ENCODE measurements around the gene RNF145.
"Not testable (repeated sequence)": the region's sequence is repeated elsewhere in the genome, so short reads cannot be mapped to it uniquely, and the experiment has no call there.

RNF145 gene, protein sequence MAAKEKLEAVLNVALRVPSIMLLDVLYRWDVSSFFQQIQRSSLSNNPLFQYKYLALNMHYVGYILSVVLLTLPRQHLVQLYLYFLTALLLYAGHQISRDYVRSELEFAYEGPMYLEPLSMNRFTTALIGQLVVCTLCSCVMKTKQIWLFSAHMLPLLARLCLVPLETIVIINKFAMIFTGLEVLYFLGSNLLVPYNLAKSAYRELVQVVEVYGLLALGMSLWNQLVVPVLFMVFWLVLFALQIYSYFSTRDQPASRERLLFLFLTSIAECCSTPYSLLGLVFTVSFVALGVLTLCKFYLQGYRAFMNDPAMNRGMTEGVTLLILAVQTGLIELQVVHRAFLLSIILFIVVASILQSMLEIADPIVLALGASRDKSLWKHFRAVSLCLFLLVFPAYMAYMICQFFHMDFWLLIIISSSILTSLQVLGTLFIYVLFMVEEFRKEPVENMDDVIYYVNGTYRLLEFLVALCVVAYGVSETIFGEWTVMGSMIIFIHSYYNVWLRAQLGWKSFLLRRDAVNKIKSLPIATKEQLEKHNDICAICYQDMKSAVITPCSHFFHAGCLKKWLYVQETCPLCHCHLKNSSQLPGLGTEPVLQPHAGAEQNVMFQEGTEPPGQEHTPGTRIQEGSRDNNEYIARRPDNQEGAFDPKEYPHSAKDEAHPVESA

DNA sequence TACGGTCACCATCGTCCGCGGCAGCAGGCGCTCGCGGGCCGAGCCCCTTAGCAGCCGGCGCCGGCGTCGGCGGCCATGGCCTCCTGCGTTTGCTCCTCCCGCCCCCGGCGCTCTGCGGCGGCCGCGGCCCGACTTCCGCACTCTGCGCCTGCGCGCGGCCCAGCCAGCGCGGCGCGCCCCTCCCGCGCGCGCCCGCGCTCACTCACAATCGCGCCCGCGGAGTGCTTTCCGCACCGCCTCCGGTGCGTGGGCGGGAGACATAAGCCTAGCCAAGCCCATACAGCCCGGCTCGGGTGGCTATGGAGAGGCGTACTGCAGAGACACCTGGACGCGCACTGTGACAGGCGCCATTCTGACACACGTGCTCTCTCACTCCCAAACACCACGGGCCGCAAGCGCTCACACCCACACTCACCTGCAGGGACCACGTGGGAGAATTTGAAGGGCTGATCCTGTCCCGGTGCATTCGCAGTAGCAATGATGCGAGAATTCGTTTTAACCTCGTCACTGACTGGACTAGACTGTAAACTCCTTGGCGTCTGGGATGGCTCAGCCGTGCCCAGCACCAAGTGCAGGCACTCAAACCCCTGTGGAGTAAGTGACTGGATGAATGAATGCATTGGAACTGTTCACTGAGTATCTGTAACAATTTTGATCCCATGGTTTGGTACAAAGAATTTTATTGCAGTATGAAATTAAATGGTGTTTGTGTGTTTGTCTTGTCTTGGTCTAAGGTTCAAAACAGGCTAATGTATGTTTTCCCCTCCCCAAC is at the start of gene RNF145:
TSS of gene RNF145 (minus strand) at position 116 of the 772 bp plus-strand sequence. CDS start 5,936 bp downstream, outside the sequence.
- DNase-seq = peak; percentile 94

DNA sequence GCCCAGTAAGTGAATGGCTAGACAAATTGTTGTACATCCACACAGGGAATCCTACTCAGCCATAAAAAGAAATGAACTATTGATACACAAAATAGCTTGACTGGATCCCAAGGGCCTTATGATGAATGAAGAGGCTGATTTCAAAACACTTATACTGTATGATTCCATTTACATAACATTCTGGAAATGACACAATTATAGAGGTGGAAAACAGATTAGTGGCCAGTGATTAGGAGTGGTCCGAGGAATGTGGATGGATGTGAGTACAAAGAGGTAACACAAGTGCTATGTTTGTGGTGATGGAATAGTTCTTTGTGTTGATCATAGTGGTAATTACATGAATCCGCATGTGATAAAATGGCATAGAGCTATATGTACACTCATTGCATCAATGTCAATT is 49.0 kb upstream of the RNF145 start:
- no peak for DNase-seq

DNA sequence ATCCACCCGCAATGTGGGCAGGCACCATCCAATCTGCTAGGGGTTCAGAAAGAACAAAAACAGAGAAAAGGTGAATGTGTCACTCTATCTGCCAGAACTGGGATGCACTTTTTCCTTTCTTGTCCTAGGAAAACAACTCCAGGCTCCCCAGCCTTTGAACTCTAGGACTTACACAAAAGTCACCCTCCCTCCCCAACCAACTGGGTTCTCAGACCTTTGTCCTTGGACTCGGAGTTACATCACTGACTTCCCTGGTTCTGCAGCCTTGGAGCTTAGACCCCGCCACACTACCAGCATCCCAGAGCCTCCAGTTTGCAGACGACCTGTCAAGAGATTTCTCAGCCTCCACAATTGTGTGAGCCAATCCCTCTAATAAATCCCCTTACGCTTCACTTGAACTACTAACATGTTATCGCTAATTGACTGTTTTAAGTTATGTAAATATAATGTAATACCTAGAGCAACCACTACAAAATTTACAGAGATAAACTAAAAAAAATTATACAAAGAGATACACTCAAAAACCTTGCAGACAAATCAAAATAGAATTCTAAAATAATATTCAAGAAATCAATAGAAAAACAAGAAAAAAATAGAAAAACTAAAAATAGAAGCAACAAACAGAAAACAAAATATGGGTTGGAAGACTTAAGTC is 48.4 kb upstream of the RNF145 start:
- no peak for DNase-seq

DNA sequence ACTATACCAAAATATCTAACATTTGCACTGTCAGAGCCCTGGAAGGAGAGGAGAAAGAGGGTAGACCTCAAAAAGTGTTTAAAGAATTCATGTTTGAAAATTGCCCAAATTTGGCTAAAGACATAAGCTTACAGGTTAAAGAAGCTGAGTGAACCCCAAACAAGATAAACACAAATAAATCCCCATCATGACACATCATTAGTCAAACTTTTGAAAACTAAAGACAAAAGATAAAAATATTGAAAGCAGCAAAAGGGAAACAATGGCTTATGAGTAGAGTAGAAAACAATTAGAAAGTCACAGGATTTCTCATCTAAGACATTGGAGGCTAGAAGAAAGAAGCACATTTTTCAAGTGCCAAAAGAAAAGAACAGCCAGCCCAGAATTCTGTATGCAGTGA is 47.7 kb upstream of the RNF145 start:
- DNase-seq = no peak

DNA sequence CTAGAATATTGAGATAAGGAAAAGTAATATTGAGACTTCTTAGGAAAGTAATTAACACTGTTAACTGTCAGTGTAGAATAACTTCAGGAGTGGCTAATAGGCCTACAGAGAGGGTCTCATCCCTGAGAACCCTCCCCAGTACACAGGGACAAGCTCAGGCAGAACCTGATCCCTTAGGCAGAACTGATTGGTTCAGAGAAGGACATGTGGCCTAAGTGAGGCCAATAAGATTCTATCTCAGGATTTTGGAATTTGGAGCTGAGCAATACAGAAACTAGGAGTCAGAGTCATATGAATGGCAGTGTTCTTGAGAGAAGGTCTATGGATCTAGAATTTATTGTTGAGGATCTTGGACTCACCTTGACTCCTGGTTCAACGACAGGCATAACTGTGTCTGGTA is 42.8 kb upstream of the RNF145 start:
- no peak for DNase-seq

DNA sequence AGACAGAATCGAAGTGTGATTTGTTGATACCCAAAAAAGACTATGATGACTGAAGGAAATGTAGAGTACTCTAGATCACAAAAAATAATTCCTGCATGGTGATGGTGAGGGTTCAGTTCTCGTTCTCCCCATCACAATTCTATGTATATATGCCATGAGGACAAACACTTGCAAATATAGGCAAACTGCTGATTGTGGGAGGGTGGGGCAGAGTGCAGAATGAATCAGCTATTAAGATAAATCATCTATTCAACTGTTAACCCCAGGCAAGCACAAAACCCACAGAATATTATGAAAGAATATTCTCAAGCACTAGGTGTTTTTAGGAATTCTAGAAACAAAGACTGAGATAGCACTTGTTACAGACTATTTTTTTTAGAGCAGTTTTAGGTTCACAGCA is 39.8 kb upstream of the RNF145 start:
- DNase-seq = no peak

DNA sequence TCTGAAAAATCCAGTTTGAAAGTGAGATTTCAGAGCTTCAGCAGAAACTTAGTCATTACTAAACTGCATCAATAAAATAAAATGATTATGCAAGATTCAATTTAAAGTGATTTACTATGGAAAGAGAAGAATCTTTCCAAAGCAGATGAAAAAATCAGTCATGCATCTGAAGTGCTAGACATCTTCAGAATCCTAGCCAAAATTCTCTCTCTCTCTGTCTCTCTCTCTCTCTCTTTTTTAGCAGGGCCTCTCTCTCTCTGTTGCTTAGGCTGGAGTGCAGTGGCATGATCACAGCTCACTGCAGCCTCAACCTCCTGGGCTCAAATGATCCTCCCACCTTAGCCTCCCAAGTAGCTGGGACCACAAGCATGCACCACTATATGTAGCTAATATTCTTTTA is 35.5 kb upstream of the RNF145 start:
- DNase-seq = no peak

DNA sequence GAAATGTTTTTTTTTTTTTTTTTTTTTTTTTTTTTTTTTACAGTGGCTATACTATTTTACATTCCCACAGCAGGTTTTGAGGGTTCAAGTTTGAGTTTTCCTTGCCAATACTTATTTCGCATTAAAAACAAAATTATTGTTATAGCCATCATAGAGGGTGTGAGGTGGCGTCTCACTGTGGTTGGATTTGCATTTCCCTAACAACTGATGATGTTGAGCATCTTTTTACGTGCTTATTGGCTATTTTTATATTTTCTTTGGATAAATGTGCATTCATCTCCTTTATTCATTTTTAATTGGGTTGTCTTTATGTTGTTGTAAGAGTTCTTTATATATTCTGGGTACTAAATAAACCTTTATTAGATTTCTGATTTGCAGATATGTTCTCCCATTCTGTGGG is 34.8 kb upstream of the RNF145 start:
- no peak for DNase-seq

DNA sequence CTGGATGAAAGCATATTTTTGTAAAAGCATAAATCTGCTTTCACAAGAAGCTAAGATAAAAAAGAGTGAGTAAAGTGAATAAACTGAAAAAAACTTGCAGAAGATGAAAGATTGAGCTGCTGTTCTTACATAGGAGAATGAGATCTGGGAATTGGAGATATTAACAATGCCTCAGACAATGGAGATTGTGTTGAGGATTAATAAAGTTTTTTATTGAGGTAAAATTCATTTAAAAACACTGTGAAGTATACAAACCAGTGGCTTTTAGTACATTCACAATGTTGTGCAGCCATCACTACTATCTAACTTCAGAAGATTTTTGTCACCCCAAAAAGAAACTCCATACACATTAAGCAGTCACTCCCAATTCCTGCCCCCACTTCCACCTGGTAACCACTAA is 34.0 kb upstream of the RNF145 start:
- DNase-seq = no peak

DNA sequence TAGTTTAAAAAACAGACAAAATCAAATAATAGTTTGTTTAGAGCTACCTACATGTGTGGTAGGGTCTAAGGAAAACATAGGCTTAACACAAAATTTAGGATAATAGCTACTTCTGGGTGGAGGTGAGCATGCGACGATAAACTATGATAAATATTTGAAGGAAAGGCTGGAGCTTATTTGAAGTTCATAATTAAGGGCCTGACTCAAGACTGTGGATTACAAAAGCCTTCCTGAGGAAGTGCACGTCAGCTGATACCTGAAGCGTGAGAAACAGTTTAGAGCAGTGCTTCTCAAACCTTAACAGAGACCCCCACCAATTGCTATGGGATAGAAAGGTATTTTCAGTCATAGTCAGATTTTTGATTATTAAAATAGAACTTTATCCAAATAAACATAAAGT is 33.3 kb upstream of the RNF145 start:
- DNase-seq = no peak

DNA sequence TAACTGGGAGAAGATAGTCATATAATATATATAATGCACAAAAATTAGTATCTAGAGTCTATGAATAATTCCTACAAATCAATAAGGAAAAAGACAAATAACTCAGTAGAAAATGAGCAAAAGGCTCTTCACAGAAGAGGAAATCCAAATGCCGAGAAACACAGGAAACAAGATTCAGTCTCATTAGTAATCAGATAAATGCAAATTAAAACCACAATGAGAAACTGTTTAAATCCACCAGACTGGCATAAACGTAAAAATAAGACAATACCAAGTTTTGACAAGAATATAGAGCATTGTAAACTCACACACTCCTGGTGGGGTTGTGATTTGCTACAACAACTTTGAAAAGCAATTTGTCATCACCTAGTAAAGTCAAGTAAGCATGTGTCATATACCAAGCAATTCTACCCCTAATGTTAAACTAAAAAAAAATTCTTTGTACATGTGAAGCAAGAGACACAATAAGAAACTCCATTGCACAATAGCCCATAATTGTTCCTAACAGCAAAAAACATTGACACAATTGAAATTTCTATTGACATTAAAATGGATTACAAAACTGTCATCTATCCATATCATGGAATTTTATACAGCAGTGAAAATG is 32.7 kb upstream of the RNF145 start:
- no peak for DNase-seq

DNA sequence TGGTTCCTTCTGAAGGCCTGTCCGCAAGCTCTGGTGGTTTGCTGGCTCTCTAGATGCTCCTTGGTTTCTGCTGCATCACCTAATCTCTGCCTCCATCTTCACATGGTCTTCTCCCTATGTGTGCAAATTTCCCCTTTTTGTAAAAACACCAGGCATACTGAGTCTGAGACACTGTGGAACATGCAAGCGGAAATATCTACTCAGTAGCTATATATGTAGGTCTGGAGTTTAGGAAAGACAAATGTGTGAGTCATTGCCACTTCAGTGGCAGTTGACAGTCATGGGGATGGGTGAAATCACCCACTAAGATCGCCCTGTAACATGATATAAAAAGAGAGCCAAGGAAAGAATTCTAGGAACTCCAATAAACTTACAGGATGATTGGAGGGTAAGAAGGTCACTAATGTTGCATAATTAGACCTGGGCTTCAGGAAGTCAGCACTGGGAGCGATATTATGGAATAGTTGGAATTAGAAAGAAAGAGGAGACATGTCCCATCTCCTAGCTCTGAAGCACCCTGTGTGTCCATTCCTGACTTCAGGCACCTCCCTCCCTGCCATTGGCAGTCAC is 31.0 kb upstream of the RNF145 start:
- DNase-seq = peak; percentile 14

DNA sequence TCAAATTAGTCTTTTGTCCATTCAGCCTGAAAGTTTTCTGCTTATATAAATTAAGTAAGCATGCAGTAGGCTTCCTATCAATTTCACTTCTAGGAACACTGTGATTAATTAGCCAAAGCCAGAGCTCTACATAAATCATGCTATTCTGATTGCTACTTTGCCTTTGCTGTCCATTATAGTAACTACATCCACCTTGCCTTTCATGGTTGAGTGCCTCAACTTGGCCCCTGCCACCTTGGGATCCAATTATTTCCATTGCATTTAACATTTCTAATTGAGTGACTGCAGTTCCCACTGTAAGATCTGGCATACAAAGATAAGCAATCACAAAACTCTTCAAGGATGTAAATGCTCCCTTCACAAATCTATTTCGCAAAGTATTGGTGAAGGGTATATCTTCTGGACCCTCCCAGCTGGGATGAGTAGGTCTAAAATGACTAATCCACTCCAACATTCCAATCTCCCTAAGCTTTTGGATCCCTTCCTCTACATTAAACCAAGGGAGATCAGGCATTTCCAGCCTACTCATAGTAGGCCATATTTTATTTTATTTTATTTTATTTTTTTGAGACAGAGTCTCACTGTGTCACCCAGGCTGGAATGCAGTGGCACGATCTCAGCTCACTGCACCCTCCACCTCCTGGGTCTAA is 26.6 kb upstream of the RNF145 start:
- not testable (repeated sequence) for DNase-seq

DNA sequence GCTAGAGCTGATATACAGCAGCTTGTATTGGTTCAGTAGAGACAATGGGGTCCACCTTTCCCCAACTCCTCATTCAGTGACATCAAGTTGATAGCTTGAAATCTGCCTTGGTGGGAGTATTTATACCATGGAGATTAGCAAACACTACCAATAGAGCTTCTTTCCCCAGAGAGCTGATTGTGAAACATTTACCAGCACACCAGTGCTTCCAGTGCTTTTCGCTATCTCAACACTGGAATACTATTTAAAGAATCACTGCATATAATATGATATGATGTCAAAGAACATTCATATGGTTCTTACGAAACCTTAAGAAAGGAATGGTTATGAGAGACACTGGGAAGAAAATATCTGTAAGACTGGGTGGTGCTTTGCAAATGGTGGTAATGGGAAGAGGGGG is 21.8 kb upstream of the RNF145 start:
- DNase-seq = no peak

DNA sequence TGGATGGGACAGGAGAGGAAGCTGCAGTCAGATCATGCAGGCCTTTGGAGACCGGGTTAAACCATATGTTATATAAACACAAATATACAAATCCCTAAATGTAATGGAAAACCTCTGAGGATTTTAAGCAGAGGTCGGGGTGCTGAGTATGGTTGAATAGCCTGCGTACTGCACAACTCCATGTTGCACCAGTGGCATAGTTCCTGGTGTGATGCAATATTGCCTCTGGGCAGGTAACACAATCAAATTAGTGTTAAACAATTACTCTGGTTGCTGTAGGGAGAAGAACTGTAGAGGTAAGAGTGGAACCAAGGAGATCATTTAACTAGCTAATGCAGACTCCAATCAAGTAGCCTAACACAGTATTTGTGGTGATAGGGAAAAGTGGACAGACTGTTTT is 21.3 kb upstream of the RNF145 start:
- DNase-seq = no peak

DNA sequence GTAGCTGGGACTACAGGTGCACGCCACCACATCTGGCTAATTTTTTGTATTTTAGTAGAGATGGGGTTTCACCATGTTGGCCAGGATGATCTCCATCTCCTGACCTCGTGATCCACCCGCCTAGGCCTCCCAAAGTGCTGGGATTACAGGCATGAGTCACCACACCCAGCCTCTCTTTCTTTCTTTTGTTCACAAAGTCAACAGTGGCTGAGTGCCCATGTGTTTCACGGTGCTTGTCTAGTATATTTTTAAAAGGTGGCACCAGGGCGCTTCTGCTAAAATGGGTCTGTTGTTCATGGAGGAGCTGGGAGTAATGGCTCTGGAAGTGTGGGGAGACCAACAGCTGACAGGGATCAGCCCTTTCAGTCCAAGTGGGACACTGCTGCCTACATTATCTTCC is 18.7 kb upstream of the RNF145 start:
- DNase-seq = not testable (repeated sequence)

DNA sequence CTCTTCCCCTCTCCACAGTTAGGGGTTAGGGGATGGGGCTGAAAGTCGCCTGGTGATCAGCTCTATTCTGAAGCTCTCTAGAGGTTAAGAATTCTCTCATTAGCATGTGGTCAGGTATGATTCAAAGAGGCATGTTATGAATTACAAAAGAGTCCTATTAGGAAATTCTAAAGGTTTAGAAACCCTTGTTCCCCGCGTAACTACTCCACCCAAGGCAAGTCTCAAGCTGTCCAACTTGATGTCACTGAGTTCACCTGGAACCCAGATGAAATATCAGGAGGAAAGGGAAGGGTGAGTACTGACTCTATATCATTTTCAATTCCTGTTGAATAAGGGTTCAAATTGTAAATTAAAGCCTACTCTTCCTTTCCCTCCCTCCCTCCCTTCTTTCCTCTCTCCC is 18.1 kb upstream of the RNF145 start:
- DNase-seq = no peak

DNA sequence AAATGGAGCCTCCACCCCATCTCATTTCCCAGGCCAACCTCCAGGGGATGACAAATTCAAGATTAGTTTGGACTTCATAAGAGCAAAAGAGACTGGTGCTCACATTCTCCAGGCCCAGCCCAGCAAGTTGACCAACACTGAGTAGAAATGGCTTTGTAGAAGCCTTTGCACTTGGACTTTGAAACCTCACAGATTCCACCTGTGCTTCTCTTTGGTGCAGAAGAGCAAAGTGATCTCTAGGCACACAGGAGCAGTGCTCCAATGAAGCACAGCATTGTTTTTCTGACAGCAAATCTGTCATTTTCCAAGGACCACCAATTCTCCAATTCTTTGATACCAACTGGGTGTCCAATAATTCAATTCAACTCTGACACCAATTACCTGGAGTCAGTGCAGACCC is 17.1 kb upstream of the RNF145 start:
- no peak for DNase-seq

DNA sequence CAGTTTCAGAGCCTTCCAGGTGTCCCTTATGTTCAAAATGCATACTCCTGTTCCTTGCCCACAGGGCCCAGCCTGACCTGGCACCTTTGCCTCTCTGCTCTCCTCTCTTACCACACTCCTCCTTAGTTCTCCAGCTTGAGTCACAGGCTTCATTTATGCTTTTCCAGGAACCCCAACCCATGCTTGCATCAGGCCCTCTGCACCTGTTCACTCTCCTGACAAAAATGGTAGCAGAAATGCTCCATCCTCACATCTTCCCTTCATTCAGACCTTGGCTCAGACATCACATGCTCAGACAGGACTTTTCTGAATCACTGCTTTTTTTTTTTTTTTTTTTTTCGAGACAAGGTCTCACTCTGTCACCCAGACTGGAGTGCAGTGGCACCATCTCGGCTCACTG is 15.1 kb upstream of the RNF145 start:
- DNase-seq = no peak

DNA sequence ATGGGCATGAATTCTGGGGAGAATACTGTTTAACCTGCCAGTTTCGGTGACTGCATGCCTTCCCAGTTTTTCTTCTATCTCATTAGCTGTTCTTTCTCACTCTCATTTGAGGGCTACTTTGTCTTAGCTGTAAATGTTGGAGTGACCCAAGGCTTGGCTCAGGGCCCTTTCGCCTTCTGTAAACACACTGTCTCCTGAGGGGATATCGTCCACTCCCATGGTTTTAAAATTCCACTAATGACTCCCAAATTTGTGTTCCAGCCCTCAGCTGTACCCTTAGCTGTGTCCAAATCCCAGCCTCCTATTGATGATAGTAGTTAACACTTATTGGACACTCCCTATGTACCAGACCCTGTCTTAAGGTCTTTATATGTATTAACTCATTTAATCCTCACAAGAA is 14.1 kb upstream of the RNF145 start:
- no peak for DNase-seq

DNA sequence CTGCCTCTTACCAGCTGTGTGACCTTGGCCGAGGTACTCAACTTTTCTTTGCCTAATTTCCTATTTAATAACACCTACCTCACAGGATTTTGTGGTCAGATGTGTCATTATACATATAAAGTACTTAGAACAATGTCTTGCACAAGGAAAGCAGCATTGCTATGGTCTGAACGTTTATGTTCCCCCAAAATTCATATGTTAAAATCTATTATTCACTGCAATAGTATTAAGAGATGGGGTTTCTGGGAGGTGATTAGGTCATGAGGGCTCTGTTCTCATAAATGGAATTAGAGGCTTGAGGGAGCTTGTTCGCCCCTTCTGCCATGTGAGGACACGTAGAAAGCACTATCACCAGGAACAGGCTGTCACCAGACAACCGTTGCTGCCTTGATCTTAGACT is 10.9 kb upstream of the RNF145 start:
- no peak for DNase-seq

DNA sequence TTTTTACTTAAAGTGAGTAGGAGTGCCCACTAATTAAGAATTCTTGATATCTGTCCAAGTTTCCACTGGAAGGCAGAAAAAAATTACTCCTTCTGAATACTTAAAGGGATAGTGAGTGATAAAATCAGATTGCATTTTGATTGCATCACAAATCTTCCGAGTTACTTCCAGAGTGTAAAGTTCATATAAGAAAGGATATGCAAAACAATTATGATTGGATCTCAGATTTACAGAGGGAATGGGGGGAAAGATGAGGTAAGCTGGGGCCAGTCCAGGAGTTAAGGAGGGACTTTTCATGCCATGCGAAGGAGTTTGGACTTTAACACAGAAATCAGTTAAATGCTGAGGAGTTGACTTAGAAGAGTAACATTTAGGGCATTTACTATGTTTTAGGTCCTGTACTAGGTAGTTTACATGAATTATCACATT is 9.3 kb upstream of the RNF145 start:
- DNase-seq = no peak
